GM21825 (cell line): ENCODE results near the gene ZNF608.

Experiments
- ATAC-seq: cut with Tn5 transposase; IDR thresholded peaks from one replicate; pipeline ENCODE4 v1.9.1; 2021; ENCODE audit warnings: mild to moderate bottlenecking, moderate library complexity; ENCODE audit not compliant: unreplicated experiment

ZNF608 gene

GRCh38 chr5:124739634-124740025 lies 6.8 kb downstream of the ZNF608 start:
- ATAC-seq: no peak

GRCh38 chr5:124738681-124739633 lies 7.5 kb downstream of the ZNF608 start:
- no peak for ATAC-seq

- no peak for ATAC-seq
These were observed 8.8 kb downstream of the ZNF608 start for GRCh38 chr5:124737651-124738050.

- no peak for ATAC-seq
These were observed 9.6 kb downstream of the ZNF608 start for GRCh38 chr5:124736805-124737188.

GRCh38 chr5:124736082-124736804 lies 10.2 kb downstream of the ZNF608 start:
- ATAC-seq: no peak

GRCh38 chr5:124735169-124735858 lies 11.1 kb downstream of the ZNF608 start:
- no peak for ATAC-seq

- ATAC-seq: no peak
These were observed 11.8 kb downstream of the ZNF608 start for GRCh38 chr5:124734574-124735168.

- ATAC-seq: no peak
These were observed 13.1 kb downstream of the ZNF608 start for GRCh38 chr5:124733329-124733650.

- no peak for ATAC-seq
These were observed 13.8 kb downstream of the ZNF608 start for GRCh38 chr5:124732428-124733328.

- no peak for ATAC-seq
These were observed 16.1 kb downstream of the ZNF608 start for GRCh38 chr5:124730381-124730780.

- peak; percentile 47 for ATAC-seq
These were observed 16.6 kb downstream of the ZNF608 start for GRCh38 chr5:124729720-124730359.

GRCh38 chr5:124728968-124729332 lies 17.5 kb downstream of the ZNF608 start:
- ATAC-seq: no peak

GRCh38 chr5:124728331-124728967 lies 18.0 kb downstream of the ZNF608 start:
- ATAC-seq: no peak

GRCh38 chr5:124726631-124727362 lies 19.6 kb downstream of the ZNF608 start:
- no peak for ATAC-seq

- ATAC-seq: no peak
These were observed 20.7 kb downstream of the ZNF608 start for GRCh38 chr5:124725622-124726258.

GRCh38 chr5:124725040-124725434 lies 21.4 kb downstream of the ZNF608 start:
- peak; percentile 50 for ATAC-seq

- ATAC-seq: peak; percentile 36
These were observed 21.9 kb downstream of the ZNF608 start for GRCh38 chr5:124724357-124725039.
